T47D (cell line): ENCODE data around the gene ZHX3.
"Not testable (repeated sequence)": the region's sequence is repeated elsewhere in the genome, so short reads cannot be mapped to it uniquely, and the experiment has no call there.

Source experiments
- DNase-seq, 2 experiments: peaks; one replicate each; pipeline versions ENCODE4 v3.0.0 to v3.0.0-alpha.2; 2011 to 2012; ENCODE audit warnings: low read depth in 1 of 2, low spot score in 1 of 2
- JUND ChIP-seq: IDR thresholded peaks from 2 replicates; pipeline ENCODE4 v1.6.1; 2012; ENCODE audit warnings: low read depth
- in situ Hi-C: cut with HindIII; loops from 2 replicates; pipeline ENCODE4 v1.10.0; 2016; ENCODE audit warnings: low sequenced_read_pairs, low pct_unique_long_range_greater_than_20kb

Gene ZHX3

DNA sequence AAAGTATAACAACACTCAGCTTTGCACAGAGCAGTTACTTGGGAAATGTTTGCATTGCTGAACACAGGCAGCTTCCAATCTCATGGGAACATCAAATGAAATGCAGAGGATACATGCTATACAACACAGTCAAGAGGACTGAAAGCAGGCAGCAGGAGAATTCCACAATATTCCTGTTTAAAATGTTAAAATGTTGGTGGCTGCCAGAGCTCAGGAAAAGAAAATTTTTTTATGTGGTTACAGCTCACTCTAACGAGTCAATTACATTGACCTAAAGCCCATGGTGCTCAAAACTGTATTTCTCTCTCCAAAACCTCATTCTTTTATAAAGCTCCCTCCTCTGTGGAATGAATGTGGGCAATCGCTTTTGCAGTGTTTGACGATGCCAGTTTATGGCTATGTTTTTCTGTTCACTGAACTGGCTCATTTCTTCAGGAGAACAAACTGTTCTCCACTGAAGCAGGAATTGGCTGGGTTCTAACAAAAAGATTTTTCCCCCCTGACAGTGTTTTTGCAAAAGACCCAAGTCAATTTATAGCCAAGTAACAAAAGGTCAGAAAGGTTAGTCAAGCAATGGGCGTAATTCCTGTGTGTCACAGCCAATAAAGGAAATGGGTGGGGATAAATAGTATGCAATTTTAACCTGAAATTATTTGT is 69.0 kb downstream of the ZHX3 start:
- TF ChIP-seq JUND, result no peak
- in situ Hi-C loops, result no loop called here
- DNase-seq, result peak in 1 of 2 experiments; percentile 39

DNA sequence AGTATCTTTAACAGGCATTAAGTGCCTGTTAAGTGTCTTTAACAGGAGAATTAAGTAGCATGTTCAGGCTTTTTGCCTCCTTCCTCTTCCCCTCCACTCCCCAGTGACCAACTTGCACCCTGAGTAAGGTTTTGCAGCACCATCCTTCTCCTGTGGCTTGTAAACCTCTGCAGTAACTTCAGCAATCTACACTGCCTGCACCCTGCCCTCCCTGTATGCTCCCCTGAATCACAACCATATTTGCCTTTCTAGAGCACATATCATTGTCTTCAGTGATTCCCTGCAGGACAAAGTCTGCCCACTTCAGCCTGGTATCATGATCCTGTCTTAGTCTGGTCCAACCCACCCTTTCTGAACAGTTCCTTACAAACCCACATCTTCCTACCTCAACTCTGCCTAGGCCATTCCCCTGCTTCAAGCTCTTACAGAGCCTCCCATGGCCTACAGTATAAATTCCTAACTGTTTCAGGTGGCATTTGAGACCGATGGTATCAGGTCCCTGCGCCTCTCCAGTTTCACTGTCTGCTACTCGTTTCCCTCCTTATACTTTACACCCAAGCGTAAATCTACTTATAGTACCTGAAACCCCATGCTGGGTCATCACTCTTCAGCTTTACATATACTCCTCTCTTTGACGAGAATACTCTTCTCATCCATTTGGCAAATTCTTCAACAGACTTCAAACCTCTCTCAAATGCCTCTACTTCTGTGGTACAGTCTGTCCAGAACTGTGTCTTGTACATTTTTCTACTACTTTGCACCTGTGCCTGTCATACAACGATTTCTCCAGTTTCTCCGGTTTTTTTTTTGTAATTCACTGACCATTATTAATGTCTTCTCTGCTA is 69.8 kb downstream of the ZHX3 start:
- TF ChIP-seq JUND, result no peak
- in situ Hi-C loops, result no loop called here

DNA sequence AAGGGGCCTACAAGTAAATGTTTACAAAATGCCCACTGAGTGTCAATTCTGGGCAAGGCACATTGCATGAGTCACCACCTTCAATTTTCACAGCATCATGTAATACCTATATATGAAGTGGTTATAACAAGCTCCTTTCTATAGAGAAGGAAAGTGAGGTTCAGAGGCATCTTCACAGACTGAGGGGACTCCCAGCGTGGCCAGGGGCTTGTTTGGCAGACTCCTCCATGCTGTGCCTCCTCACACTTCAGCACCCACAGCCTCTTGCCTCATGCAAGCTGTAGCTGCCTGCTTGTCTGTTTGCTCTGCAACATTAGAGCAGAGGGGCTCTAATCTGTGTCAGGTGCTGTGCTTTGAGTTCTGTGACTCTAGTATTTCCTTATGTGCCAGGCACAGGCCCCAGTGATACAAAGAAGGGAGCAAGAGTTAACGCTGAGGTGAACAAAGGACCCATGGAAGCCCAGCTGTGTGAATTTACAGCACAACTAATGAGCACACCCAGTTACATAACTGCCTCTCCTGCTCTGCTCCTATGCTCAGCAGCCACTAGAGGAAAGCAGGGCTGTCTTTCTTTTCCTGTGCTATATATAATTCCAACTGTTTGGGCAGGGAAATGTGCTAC is 72.3 kb downstream of the ZHX3 start:
- no peak for DNase-seq
- in situ Hi-C loops, result no loop called here
- no peak for TF ChIP-seq JUND

More for the DNA sequence above, 69.8 kb downstream of the ZHX3 start:
- DNase-seq, result no peak

DNA sequence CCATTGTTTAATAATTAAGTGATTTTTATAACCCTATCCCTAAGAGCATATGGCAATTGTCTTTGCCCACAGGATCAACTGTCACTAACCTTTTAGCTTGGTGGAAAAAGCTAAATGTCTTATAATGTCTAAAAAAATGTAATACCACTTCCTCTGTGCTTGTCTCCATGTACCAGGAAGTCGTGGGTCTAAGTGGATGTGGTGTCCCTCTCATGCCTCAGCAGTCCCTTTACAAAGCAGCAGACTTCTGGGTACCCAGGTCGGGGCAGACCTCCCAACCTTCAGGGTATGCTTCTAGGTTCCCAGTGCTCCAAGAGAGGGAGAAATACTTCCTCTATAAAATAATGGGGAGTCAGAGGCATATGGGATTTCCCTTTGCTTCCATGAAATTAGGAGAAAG is 74.7 kb downstream of the ZHX3 start:
- DNase-seq, result no peak
- in situ Hi-C loops, result no loop called here
- TF ChIP-seq JUND, result no peak

DNA sequence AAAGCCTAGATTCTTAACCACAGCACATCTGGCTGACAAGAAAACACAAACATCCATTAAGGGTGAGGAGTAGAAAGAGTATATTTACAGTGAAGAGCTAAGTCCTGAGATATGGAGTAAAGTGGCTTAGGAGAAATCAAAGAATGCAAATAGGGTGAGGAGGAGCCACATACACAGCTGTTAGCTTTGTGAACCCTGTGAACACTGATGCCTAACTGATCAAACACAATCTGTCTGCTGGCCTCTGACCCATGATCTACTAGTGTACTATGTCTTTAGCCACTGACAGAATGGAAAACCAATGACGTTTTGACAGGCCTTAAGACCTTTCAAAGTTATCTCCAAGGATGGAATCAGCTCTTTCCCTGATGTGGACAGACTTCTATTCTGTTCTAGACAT is 75.2 kb downstream of the ZHX3 start:
- no peak for DNase-seq
- TF ChIP-seq JUND, result no peak
- in situ Hi-C loops, result no loop called here

DNA sequence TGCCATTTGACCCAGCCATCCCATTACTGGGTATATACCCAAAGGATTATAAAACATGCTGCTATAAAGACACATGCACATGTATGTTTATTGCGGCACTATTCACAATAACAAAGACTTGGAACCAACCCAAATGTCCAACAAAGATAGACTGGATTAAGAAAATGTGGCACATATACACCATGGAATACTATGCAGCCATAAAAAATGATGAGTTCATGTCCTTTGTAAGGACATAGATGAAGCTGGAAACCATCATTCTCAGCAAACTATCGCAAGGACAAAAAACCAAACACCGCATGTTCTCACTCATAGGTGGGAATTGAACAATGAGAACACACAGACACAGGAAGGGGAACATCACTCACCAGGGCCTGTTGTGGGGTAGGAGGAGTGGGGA is 80.3 kb downstream of the ZHX3 start:
- in situ Hi-C loops, DNase-seq: not testable (repeated sequence)

DNA sequence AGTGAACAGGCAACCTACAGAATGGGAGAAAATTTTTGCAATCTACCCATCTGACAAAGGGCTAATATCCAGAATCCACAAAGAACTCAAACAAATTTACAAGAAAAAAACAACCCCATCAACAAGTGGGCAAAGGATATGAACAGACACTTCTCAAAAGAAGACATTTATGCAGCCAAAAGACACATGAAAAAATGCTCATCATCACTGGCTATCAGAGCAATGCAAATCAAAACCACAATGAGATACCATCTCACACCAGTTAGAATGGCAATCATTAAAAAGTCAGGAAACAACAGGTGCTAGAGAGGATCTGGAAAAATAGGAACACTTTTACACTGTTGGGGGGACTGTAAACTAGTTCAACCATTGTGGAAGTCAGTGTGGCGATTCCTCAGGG is 80.7 kb downstream of the ZHX3 start:
- in situ Hi-C loops, result not testable (repeated sequence)

DNA sequence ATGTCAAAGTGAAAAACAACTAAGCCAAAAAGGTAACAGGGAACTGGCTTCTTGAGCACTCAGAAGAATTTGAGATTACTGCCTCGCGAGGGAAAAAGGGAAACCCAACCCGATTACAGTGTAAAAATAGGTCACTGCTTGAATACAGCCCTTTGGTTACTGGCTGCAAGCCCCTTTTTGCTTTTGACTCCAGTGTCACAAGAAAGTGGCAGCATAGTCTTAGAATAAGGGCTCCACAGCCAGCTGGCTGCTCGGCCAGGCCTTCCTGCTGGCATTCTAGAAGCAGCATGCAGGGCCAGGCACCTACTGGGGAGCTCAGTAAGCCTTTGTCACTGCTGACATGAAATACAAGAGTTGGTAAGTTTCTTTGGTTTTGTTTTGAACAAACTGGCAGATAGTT is 83.0 kb downstream of the ZHX3 start:
- no peak for TF ChIP-seq JUND
- in situ Hi-C loops, result no loop called here
- DNase-seq, result no peak

More for the DNA sequence above, 80.7 kb downstream of the ZHX3 start:
- not testable (repeated sequence) for DNase-seq

DNA sequence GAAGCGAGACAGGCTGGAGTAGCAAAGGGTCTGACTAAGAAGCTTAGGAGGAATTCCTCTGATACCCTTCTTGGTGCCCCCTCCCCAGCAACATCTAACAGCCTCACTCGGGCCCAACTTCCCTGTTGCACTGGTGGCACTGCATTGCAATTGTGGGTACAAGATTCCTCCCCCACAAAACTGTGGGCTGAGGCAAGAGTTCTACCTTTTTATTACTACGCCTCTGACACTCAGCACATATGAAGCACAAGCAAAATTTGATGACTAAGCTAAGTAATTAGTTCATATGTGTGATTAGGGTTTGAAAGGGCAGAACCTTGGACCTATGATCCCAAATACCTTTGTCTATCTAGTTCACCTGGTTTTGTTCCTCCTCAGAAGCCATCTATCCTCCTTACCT is 83.5 kb downstream of the ZHX3 start:
- no peak for TF ChIP-seq JUND
- in situ Hi-C loops, result no loop called here

DNA sequence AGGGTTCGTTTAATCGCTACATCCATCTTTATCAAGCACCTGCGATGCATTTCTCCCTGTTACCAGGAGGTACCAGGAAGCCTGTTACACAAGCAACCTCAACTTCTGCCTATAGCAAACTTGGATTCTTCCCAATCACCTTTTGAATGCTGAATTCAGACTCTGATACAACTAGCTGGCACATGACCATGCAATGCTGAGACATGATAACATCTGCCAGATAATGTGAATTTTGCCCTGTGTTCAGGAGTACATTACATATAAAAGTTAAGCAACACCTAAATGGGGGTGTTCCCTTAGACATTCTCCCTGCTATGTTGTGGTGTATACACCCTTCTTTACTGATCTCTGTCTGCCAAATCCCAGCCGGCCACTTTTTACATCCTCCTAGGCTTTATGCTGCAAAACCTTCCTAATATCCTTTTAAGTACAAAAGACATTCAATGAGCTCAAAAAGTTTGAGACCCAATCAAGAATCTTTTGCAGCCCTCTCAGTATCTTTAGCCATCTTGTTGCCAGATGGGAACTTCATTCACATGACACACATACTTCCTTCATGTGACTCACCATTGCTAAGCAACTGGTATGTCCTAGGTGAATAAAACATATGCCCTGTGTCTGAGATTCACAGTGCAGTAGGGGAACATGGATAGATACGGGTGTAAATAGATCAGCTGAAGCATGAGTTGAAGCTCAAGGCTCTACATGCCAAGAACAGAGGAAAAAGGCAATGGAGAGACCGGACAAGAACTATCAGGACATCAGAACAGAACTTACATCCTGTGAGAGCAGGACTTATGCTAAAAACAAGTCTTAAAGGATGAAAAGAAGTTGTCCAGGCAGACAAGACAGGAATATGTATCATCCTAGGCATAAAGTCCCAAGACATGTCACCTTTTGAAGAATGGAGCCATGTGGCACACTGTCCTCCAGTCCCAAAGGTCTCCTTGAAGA is 84.3 kb downstream of the ZHX3 start:
- in situ Hi-C loops, result no loop called here
- no peak for TF ChIP-seq JUND
- DNase-seq, result no peak

More for the DNA sequence above, 83.5 kb downstream of the ZHX3 start:
- DNase-seq, result no peak

DNA sequence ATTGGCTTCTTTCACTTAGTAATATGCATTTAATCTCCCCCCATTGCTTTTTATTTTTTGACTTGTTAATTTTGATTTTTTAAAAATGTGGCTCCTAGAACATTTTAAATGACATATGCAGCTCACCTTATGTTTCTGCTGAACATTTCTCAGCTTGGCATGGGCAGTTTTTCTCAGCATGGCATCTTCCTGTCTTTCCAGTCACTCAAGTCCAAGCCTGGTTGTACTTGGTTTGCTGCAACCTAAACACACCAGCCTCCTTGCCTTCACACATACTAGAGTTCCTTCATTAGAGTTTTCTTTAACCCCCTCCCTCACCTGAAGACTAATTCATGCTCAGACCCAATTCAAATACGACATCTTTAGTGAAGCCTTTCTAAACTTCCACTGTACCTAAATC is 86.4 kb downstream of the ZHX3 start:
- no peak for TF ChIP-seq JUND
- peak in 1 of 2 experiments; percentile 46 for DNase-seq

DNA sequence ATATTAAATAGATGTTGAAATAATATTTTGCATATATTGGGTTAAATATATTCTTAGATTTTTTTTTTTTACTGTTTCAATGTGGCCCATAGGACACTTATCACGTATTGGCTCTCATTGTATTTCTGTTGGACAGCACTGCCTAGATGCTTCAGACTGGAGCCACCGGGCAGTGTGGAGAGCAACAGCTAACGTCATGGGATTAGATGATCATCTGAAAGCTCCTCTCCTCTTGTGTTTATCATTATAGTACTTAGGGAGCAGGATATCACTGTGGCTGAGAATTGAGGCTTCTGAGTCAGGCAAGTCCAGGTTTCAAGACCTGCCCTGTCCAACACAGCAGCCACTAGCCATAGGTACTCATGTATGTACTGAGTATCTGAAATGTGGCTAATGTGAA is 87.4 kb downstream of the ZHX3 start:
- in situ Hi-C loops, result no loop called here
- no peak for DNase-seq
- TF ChIP-seq JUND, result no peak

More for the DNA sequence above, 86.4 kb downstream of the ZHX3 start:
- in situ Hi-C loops, result no loop called here
